CD8-positive, alpha-beta memory T cell (primary cell): ENCODE measurements around the gene ACP3. TPM values are rescaled to one million over a fixed set of nuclear protein-coding genes. Genes with fewer than 3 reads are reported as not detected.

Experiments
- CTCF ChIA-PET: fragments of 350-600 bp; sonication (Branson Sonifier 250); formaldehyde crosslinking; loops from one replicate; lab custom pipeline; 2021; ENCODE audit warnings: antibody characterized with exemption; lab: Charles Lee
- POLR2A ChIA-PET: fragments of 350-600 bp; sonication (Branson Sonifier 250); formaldehyde crosslinking; loops from one replicate; lab custom pipeline; 2021; ENCODE audit warnings: antibody characterized with exemption; lab: Charles Lee
- DNase-seq, 5 donors: peaks; one replicate each; pipeline versions ENCODE4 v3.0.0 to v3.0.0-alpha.2; 2020 to 2022; ENCODE audit warnings: mixed read lengths in 1 of 5
- H3K27ac ChIP-seq: one replicate; pipeline ENCODE4 v1.7.0; 2013; ENCODE audit warnings: low read depth, mild to moderate bottlenecking, low read length, moderate library complexity
- H3K27me3 ChIP-seq: 2 replicates; pipeline ENCODE4 v1.7.0; 2013; ENCODE audit warnings: low read length, mild to moderate bottlenecking; ENCODE audit not compliant: insufficient read depth, poor library complexity, severe bottlenecking
- H3K36me3 ChIP-seq: 2 replicates; pipeline ENCODE4 v1.7.0; 2013; ENCODE audit warnings: mild to moderate bottlenecking, low read length, moderate library complexity; ENCODE audit not compliant: insufficient read depth
- H3K4me1 ChIP-seq: 2 replicates; pipeline ENCODE4 v1.7.0; 2013; ENCODE audit warnings: mild to moderate bottlenecking, low read length, moderate library complexity; ENCODE audit not compliant: insufficient read depth
- H3K4me3 ChIP-seq: 2 replicates; pipeline ENCODE4 v1.7.0; 2013; ENCODE audit warnings: mild to moderate bottlenecking, low read length
- H3K9me3 ChIP-seq: 2 replicates; pipeline ENCODE4 v1.7.0; 2013; ENCODE audit warnings: mild to moderate bottlenecking, low read length
- H3K27ac Mint-ChIP-seq, 8 donors: one replicate each; pipeline ENCODE4 v1.8.0; 2020 to 2021; ENCODE audit warnings: mixed read lengths in 8 of 8, mild to moderate bottlenecking in 6 of 8, inconsistent platforms in 3 of 8, moderate library complexity in 3 of 8
- H3K27me3 Mint-ChIP-seq, 2 donors: one replicate each; pipeline ENCODE4 v1.8.0; 2020 to 2021; ENCODE audit warnings: mixed read lengths in 2 of 2, mild to moderate bottlenecking in 1 of 2, moderate library complexity in 1 of 2
- H3K36me3 Mint-ChIP-seq, 3 donors: one replicate each; pipeline ENCODE4 v1.8.0; 2020 to 2021; ENCODE audit warnings: mixed read lengths in 3 of 3, inconsistent platforms in 1 of 3, mild to moderate bottlenecking in 1 of 3
- H3K4me1 Mint-ChIP-seq, 3 donors: one replicate each; pipeline ENCODE4 v1.8.0; 2020 to 2021; ENCODE audit warnings: mixed read lengths in 3 of 3, inconsistent platforms in 1 of 3, mild to moderate bottlenecking in 1 of 3
- H3K4me3 Mint-ChIP-seq, 7 donors: one replicate each; pipeline ENCODE4 v1.8.0; 2020 to 2021; ENCODE audit warnings: mixed read lengths in 7 of 7, mild to moderate bottlenecking in 6 of 7, moderate library complexity in 4 of 7, inconsistent platforms in 2 of 7
- H3K9me3 Mint-ChIP-seq, 5 donors: one replicate each; pipeline ENCODE4 v1.8.0; 2020 to 2022; ENCODE audit warnings: mixed read lengths in 5 of 5, mild to moderate bottlenecking in 3 of 5, moderate library complexity in 2 of 5, inconsistent platforms in 1 of 5
- polyA plus RNA-seq: library from polyadenylated mRNA; unstranded; fragments of 300-500 nt; fragmentation: Illumina TruSeq; gene quantifications from one replicate; pipeline ENCODE4 v1.2.3, GENCODE V29; 2021
- total RNA-seq, 2 experiments: library from RNA; stranded (reverse); gene quantifications; one replicate each; pipeline ENCODE4 v1.2.3, GENCODE V29; 2021

Gene ACP3
- total and polyA plus RNA-seq, 3 experiments from 2014 or later = not detected

DNA sequence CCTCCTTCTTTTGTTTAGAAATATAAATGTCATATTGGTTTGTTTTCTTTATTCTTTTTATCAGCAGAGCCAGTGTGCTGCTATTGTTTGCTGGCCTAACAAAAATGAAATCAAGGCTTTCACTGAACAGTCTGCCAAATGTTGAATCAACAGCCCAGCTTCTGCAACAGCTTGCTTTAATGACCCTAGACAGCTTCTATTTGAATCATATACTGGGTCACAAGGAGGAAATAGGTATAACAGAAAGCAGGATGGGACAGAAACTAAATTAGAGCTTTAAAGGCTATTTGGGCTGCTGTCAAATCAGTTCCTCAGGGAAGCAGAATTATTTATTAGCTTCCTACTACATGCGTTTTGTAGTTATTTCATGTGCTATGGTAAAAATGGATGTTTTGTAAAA, 88.0 kb downstream of the ACP3 start:
- Histone ChIP-seq H3K27me3 (no peaks in the 10 kb centered on the region), H3K9me3 (no peaks in the 10 kb centered on the region), H3K27ac (no peak overlapping the region), H3K4me3 (no peak overlapping the region), H3K4me1 (no peaks in the 10 kb centered on the region), H3K36me3 (no peaks in the 10 kb centered on the region)
- Mint-ChIP-seq H3K4me3 (no peak overlapping the region), H3K36me3 (no peaks in the 10 kb centered on the region), H3K27ac (no peak overlapping the region), H3K9me3 (no peaks in the 10 kb centered on the region), H3K27me3 (peaks cover 9 to 10% of the 10 kb centered on the region in 2 donors), H3K4me1 (no peaks in the 10 kb centered on the region)
- POLR2A ChIA-PET = no interaction called here
- DNase-seq = no peak
- CTCF ChIA-PET = no interaction called here

DNA sequence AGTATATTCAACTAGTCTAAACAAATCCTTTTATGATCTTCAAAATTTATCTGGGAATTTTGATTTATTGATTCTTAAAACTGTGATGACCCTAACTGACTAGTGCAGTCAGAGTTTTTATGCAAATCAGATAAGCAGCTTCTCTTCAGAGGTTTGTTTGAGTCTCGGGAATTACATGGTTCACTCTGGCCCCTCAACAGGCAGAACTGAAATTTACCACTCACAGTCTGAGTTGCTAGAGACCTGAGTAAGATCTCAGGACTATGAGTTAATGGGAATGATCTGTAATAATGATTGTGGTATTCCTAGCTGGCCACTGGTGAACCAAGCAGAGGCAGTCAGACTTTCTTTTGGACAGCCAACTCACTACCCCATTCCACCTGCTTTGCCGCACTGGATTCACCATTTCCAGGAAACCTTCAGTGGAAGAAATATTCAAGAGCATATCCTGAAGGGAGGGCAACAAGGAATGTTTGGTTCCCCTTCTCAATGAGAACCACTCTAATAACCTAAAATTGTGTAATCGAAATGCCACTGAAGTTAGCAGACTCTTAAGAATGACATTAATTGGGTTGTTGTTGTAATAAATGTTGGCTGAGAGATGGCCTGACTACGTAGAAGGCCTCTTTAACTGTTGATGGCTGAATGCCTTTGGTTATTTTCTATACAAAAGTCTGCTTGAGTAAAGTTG, 88.5 kb downstream of the ACP3 start:
- ChIA-PET CTCF (no interaction called here), POLR2A (no interaction called here)
- Mint-ChIP-seq H3K4me3 (no peak overlapping the region), H3K27ac (no peak overlapping the region), H3K36me3 (no peaks in the 10 kb centered on the region), H3K27me3 (peaks cover 9 to 10% of the 10 kb centered on the region in 2 donors), H3K9me3 (no peaks in the 10 kb centered on the region), H3K4me1 (no peaks in the 10 kb centered on the region)
- Histone ChIP-seq H3K4me1 (no peaks in the 10 kb centered on the region), H3K27ac (no peak overlapping the region), H3K9me3 (no peaks in the 10 kb centered on the region), H3K4me3 (no peak overlapping the region), H3K27me3 (no peaks in the 10 kb centered on the region), H3K36me3 (no peaks in the 10 kb centered on the region)
- no peak for DNase-seq

DNA sequence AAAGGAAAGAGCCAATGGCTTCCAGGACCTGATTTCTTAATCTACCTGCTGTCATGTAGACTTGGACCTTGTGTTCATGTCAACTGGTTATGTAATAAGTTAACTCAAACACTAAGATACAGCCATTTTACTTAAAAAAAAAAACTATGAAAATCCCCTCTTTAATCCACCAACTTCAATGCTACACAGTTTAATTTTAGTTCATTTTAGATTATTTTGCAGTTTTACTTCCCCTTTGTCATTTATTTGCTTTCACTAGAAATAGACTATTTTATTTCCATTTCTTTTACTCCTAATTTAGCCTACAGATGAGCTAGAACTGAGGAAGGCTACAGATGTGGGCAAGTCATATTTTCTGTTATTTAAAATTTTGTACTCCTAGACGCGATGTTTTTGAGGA, 89.4 kb downstream of the ACP3 start:
- DNase-seq = no peak
- Mint-ChIP-seq H3K27me3 (peaks cover 3 to 8% of the 10 kb centered on the region in 2 donors), H3K4me1 (no peaks in the 10 kb centered on the region), H3K27ac (no peak overlapping the region), H3K9me3 (no peaks in the 10 kb centered on the region), H3K36me3 (no peaks in the 10 kb centered on the region), H3K4me3 (no peak overlapping the region)
- H3K36me3 ChIP-seq = no peaks in the 10 kb centered on the region
- H3K9me3 ChIP-seq = no peaks in the 10 kb centered on the region
- ChIA-PET CTCF (no interaction called here), POLR2A (no interaction called here)
- H3K4me1 ChIP-seq = no peaks in the 10 kb centered on the region
- no peak overlapping the region for H3K4me3 ChIP-seq
- no peaks in the 10 kb centered on the region for H3K27me3 ChIP-seq
- no peak overlapping the region for H3K27ac ChIP-seq

DNA sequence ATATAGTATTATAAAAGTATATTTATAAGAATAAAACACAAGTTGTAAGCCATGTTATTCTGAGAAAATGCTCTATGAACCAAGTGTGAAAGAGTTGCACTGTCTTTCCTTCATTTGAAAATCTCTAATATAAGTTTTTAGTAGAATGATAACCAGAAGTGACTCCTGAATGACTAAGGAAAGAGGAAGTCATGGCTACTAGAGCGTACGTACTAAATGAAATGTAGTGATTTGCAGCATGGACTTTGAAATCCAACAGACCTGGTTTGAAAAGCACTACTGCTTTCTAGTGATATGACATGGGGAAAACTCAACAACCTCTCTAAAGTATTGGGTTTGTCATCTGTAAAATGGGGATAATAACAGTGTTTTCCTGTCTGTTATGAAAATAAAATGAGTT, 89.8 kb downstream of the ACP3 start:
- no peaks in the 10 kb centered on the region for H3K27me3 ChIP-seq
- H3K9me3 Mint-ChIP-seq = no peaks in the 10 kb centered on the region
- POLR2A ChIA-PET = no interaction called here
- no peak overlapping the region for H3K27ac ChIP-seq
- CTCF ChIA-PET = no interaction called here
- H3K36me3 Mint-ChIP-seq = no peaks in the 10 kb centered on the region
- no peak overlapping the region for H3K4me3 ChIP-seq
- H3K27ac Mint-ChIP-seq = no peak overlapping the region
- H3K27me3 Mint-ChIP-seq = peaks cover 3 to 7% of the 10 kb centered on the region in 2 donors
- H3K4me1 ChIP-seq = no peaks in the 10 kb centered on the region
- H3K36me3 ChIP-seq = no peaks in the 10 kb centered on the region
- DNase-seq = no peak
- no peaks in the 10 kb centered on the region for H3K4me1 Mint-ChIP-seq
- no peak overlapping the region for H3K4me3 Mint-ChIP-seq
- no peaks in the 10 kb centered on the region for H3K9me3 ChIP-seq

Other genes with a start within 250 kb of the ACP3 start
- gene DNAJC13, start 100.1 kb downstream of the ACP3 start, total RNA-seq = 10 to 100 TPM; 41.4 to 41.7 TPM
- 8.3 TPM for gene DNAJC13, start 100.1 kb downstream of the ACP3 start, polyA plus RNA-seq